Neural cell (in vitro differentiated cells): Measurements from ENCODE around the gene ASB8. TPM values are rescaled to one million over a fixed set of nuclear protein-coding genes. Genes with fewer than 3 reads are reported as not detected.

Experiments
- H2AFZ ChIP-seq: fragments of 200-600, 300-800 bp; sonication (generic), shearing (Covaris generic); 2 replicates; pipeline ENCODE4 v1.6.0; 2014; ENCODE audit warnings: low read depth, mild to moderate bottlenecking, antibody characterized with exemption, low read length, moderate library complexity
- H3F3A ChIP-seq: fragments of 200-600 bp; shearing (Covaris generic); 2 replicates; pipeline ENCODE4 v1.6.1; 2016; ENCODE audit warnings: mild to moderate bottlenecking, moderate library complexity, mixed read lengths, antibody characterized with exemption, low read length; ENCODE audit not compliant: insufficient read depth, poor library complexity, severe bottlenecking
- H3K27ac ChIP-seq: fragments of 200-600, 300-800 bp; sonication (generic), shearing (Covaris generic); 2 replicates; pipeline ENCODE4 v1.5.1; 2014; ENCODE audit warnings: mild to moderate bottlenecking, low read length, moderate library complexity
- H3K27me3 ChIP-seq: fragments of 300-800, 200-600 bp; sonication (generic), shearing (Covaris generic); 2 replicates; pipeline ENCODE4 v1.6.0; 2014; ENCODE audit warnings: mild to moderate bottlenecking, low read depth, low read length, moderate library complexity; ENCODE audit not compliant: insufficient read depth
- H3K36me3 ChIP-seq: fragments of 300-800, 200-600 bp; sonication (generic), shearing (Covaris generic); 2 replicates; pipeline ENCODE4 v1.5.1; 2014; ENCODE audit warnings: mild to moderate bottlenecking, antibody characterized with exemption, low read length, moderate library complexity; ENCODE audit not compliant: insufficient read depth
- H3K4me2 ChIP-seq: fragments of 300-800, 200-600 bp; sonication (generic), shearing (Covaris generic); 2 replicates; pipeline ENCODE4 v1.6.0; 2014; ENCODE audit warnings: mild to moderate bottlenecking, low read length
- H3K4me3 ChIP-seq: fragments of 300-800, 200-600 bp; sonication (generic), shearing (Covaris generic); 2 replicates; pipeline ENCODE4 v1.5.1; 2014; ENCODE audit warnings: mild to moderate bottlenecking, low read length, moderate library complexity
- H3K79me2 ChIP-seq: fragments of 200-600 bp; shearing (Covaris generic); replicated peaks from 2 replicates; pipeline ENCODE4 v1.6.0; 2014; ENCODE audit warnings: mild to moderate bottlenecking, low read length, moderate library complexity; ENCODE audit not compliant: insufficient read depth
- H3K9ac ChIP-seq: fragments of 300-800, 200-600 bp; sonication (generic), shearing (Covaris generic); 2 replicates; pipeline ENCODE4 v1.6.1; 2016; ENCODE audit warnings: mild to moderate bottlenecking, low read length, mixed read lengths
- H3K9me2 ChIP-seq: fragments of 200-600 bp; shearing (Covaris generic); 2 replicates; pipeline ENCODE4 v1.6.1; 2016; ENCODE audit warnings: mild to moderate bottlenecking, low read length, mixed read lengths; ENCODE audit not compliant: insufficient read depth
- H3K9me3 ChIP-seq: fragments of 200-600, 300-800 bp; sonication (generic), shearing (Covaris generic); 2 replicates; pipeline ENCODE4 v1.6.1; 2016; ENCODE audit warnings: mild to moderate bottlenecking, mixed run types, low read length, moderate library complexity, mixed read lengths
- H4K20me1 ChIP-seq: fragments of 200-600 bp; shearing (Covaris generic); 2 replicates; pipeline ENCODE4 v1.6.1; 2016; ENCODE audit warnings: mild to moderate bottlenecking, mixed run types; ENCODE audit not compliant: insufficient read depth
- EP300 ChIP-seq: fragments of 450-650 bp; conservative IDR thresholded peaks from 2 replicates; pipeline ENCODE4 v1.6.1; 2014; ENCODE audit warnings: antibody characterized with exemption, mild to moderate bottlenecking, moderate library complexity; ENCODE audit not compliant: poor library complexity, severe bottlenecking
- EZH2 ChIP-seq: fragments of 200-600, 300-800 bp; shearing (Covaris generic), sonication (generic); IDR thresholded peaks from 2 replicates; pipeline ENCODE4 v1.6.1; 2014; ENCODE audit warnings: antibody characterized with exemption, low read length, borderline replicate concordance, mild to moderate bottlenecking; ENCODE audit not compliant: insufficient read depth, poor library complexity, severe bottlenecking
- MXI1 ChIP-seq: fragments of 450-650 bp; conservative IDR thresholded peaks from 2 replicates; pipeline ENCODE4 v1.6.1; 2014; ENCODE audit warnings: antibody characterized with exemption, mild to moderate bottlenecking; ENCODE audit not compliant: poor library complexity, severe bottlenecking
- POLR2AphosphoS5 ChIP-seq: IDR thresholded peaks from 2 replicates; pipeline ENCODE4 v1.6.1; 2012
- RAD21 ChIP-seq: fragments of 450-650 bp; conservative IDR thresholded peaks from 2 replicates; pipeline ENCODE4 v1.6.1; 2014; ENCODE audit warnings: antibody characterized with exemption, mild to moderate bottlenecking, moderate library complexity
- SMC3 ChIP-seq: fragments of 450-650 bp; conservative IDR thresholded peaks from 2 replicates; pipeline ENCODE4 v1.6.1; 2014; ENCODE audit warnings: antibody characterized with exemption, mild to moderate bottlenecking, moderate library complexity; ENCODE audit not compliant: poor library complexity
- TAF1 ChIP-seq: IDR thresholded peaks from 2 replicates; pipeline ENCODE4 v1.6.1; 2012; ENCODE audit warnings: low read depth
- polyA plus RNA-seq: library from polyadenylated mRNA; depleted of rRNA; stranded (reverse); fragments of >200 nt; gene quantifications from 2 replicates; pipeline ENCODE4 v1.2.3, GENCODE V29; 2014
- TF ChIP-seq, protein P1 (sequence below): fragments of 450-650 bp; IDR thresholded peaks from 2 replicates; pipeline ENCODE4 v1.5.1; 2014; ENCODE audit warnings: antibody characterized with exemption, mild to moderate bottlenecking, moderate library complexity; ENCODE audit not compliant: poor library complexity, severe bottlenecking
- TF ChIP-seq, protein P2 (sequence below): IDR thresholded peaks from 2 replicates; pipeline ENCODE4 v1.6.1; 2012; ENCODE audit warnings: borderline replicate concordance

Gene ASB8
- polyA plus RNA-seq, 1 donor from 2014 or later: 41.7 TPM

- Histone ChIP-seq H3K9me2 (no peaks in the 10 kb centered on the region), H3K9ac (peak within 1 kb of the TSS; percentile 81)
Measured at GRCh38 chr12:48119078-48119833, 38.1 kb downstream of the ASB8 start, which contains the start of gene PFKM. Gene PFKM, plus strand, starts transcription at chr12:48119364. Its CDS starts 3,411 bp downstream, at chr12:48122775.

DNA sequence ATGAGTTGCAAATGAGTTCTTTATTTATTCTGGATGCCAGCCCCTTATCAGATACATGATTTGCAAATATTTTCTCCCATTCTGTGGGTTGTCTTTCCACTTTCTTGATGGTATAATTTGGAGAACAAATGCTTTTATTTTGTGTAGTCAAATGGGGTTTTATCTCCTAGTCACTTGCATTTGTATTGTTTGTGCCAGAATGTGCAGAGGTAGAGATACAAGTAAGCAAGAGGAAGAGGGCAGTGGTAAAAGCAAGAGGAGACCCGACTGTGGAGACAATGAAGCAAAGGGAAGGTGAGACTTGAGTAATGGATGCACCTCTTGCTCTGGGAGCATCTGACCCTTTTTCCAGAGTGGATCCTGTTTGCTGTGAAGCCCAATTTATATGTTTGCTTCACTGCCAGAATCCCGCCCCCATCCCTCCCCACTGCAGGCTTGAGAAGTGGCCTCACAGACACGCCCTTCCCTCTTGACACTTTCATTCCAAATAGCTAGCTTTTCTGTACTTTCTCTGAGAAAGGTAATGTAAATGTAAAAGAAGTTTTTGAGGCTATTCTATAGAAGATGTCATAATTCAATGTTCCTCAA, 38.9 kb downstream of the ASB8 start:
- Histone ChIP-seq H2AFZ (peak overlapping the region; percentile 86), H3K9me3 (no peaks in the 10 kb centered on the region), H3K79me2 (peaks cover 16% of the 10 kb centered on the region), H4K20me1 (no peaks in the 10 kb centered on the region), H3K9ac (peak overlapping the region; percentile 81), H3K27me3 (no peaks in the 10 kb centered on the region), H3K9me2 (no peaks in the 10 kb centered on the region), H3K4me2 (peak overlapping the region; percentile 52), H3K36me3 (no peaks in the 10 kb centered on the region), H3K27ac (peak overlapping the region; percentile 83), H3K4me3 (peak overlapping the region; percentile 84), H3F3A (no peaks in the 10 kb centered on the region)
- TF ChIP-seq, protein P1, sequence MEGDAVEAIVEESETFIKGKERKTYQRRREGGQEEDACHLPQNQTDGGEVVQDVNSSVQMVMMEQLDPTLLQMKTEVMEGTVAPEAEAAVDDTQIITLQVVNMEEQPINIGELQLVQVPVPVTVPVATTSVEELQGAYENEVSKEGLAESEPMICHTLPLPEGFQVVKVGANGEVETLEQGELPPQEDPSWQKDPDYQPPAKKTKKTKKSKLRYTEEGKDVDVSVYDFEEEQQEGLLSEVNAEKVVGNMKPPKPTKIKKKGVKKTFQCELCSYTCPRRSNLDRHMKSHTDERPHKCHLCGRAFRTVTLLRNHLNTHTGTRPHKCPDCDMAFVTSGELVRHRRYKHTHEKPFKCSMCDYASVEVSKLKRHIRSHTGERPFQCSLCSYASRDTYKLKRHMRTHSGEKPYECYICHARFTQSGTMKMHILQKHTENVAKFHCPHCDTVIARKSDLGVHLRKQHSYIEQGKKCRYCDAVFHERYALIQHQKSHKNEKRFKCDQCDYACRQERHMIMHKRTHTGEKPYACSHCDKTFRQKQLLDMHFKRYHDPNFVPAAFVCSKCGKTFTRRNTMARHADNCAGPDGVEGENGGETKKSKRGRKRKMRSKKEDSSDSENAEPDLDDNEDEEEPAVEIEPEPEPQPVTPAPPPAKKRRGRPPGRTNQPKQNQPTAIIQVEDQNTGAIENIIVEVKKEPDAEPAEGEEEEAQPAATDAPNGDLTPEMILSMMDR: no peak
- TF ChIP-seq TAF1 (no peak), POLR2AphosphoS5 (no peak), EZH2 (no peak), EP300 (no peak), RAD21 (no peak), SMC3 (no peak)
- TF ChIP-seq, protein P2, sequence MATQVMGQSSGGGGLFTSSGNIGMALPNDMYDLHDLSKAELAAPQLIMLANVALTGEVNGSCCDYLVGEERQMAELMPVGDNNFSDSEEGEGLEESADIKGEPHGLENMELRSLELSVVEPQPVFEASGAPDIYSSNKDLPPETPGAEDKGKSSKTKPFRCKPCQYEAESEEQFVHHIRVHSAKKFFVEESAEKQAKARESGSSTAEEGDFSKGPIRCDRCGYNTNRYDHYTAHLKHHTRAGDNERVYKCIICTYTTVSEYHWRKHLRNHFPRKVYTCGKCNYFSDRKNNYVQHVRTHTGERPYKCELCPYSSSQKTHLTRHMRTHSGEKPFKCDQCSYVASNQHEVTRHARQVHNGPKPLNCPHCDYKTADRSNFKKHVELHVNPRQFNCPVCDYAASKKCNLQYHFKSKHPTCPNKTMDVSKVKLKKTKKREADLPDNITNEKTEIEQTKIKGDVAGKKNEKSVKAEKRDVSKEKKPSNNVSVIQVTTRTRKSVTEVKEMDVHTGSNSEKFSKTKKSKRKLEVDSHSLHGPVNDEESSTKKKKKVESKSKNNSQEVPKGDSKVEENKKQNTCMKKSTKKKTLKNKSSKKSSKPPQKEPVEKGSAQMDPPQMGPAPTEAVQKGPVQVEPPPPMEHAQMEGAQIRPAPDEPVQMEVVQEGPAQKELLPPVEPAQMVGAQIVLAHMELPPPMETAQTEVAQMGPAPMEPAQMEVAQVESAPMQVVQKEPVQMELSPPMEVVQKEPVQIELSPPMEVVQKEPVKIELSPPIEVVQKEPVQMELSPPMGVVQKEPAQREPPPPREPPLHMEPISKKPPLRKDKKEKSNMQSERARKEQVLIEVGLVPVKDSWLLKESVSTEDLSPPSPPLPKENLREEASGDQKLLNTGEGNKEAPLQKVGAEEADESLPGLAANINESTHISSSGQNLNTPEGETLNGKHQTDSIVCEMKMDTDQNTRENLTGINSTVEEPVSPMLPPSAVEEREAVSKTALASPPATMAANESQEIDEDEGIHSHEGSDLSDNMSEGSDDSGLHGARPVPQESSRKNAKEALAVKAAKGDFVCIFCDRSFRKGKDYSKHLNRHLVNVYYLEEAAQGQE: no peak

More at GRCh38 chr12:48119078-48119833, 38.1 kb downstream of the ASB8 start, which contains the start of gene PFKM:
- Histone ChIP-seq H3K36me3 (peaks cover 4% of the 10 kb centered on the region), H3K27ac (peak within 1 kb of the TSS; percentile 83), H2AFZ (peak within 1 kb of the TSS; percentile 86), H3K79me2 (peaks cover 16% of the 10 kb centered on the region), H4K20me1 (no peaks in the 10 kb centered on the region), H3F3A (no peaks in the 10 kb centered on the region), H3K27me3 (no peaks in the 10 kb centered on the region), H3K4me3 (peak within 1 kb of the TSS; percentile 84), H3K9me3 (no peaks in the 10 kb centered on the region), H3K4me2 (peak within 1 kb of the TSS; percentile 52)
- TF ChIP-seq, protein P2: peak; percentile 77
- TF ChIP-seq MXI1 (peak; percentile 94), EP300 (no peak), RAD21 (peak; percentile 24), SMC3 (peak; percentile 31), EZH2 (no peak), TAF1 (peak; percentile 76), POLR2AphosphoS5 (peak; percentile 89)
- TF ChIP-seq, protein P1: no peak
